H1 (cell line): ENCODE results near the gene ZFTA. TPM values are rescaled to one million over a fixed set of nuclear protein-coding genes. Genes with fewer than 3 reads are reported as not detected.

Source experiments
- CTCF ChIA-PET: fragments of 300-600 bp; sonication (Branson Sonifier 250); formaldehyde crosslinking; loops from one replicate; lab custom pipeline; 2021; ENCODE audit not compliant: partially characterized antibody; lab: Charles Lee
- POLR2A ChIA-PET: fragments of 300-600 bp; sonication (Branson Sonifier 250); formaldehyde crosslinking; loops from one replicate; lab custom pipeline; 2021; ENCODE audit warnings: inconsistent platforms; ENCODE audit not compliant: partially characterized antibody; lab: Charles Lee
- DNase-seq, 2 experiments: peaks; one replicate each; pipeline versions ENCODE4 v3.0.0 to v3.0.0-alpha.2; 2010 to 2022; ENCODE audit warnings: low spot score in 2 of 2, low read depth in 1 of 2, mixed read lengths in 1 of 2
- FAIRE-seq: peaks from 2 replicates; lab custom pipeline; 2011; peaks lifted over from hg19 to GRCh38; lab: Jason Lieb, UNC
- H2AFZ ChIP-seq: 2 replicates; pipeline ENCODE4 v1.8.1; 2012; ENCODE audit warnings: low read length, inconsistent platforms
- H2AK5ac ChIP-seq: 2 replicates; pipeline ENCODE4 v1.6.1; 2013; ENCODE audit warnings: low read depth, low read length
- H2BK120ac ChIP-seq: replicated peaks from 2 replicates; pipeline ENCODE3; 2013; ENCODE audit warnings: low read depth, low read length, inconsistent platforms
- H2BK12ac ChIP-seq: 2 replicates; pipeline ENCODE4 v1.6.1; 2013; ENCODE audit warnings: low read depth, low read length
- H2BK15ac ChIP-seq: 2 replicates; pipeline ENCODE4 v1.6.1; 2013; ENCODE audit warnings: low read length
- H2BK20ac ChIP-seq: 2 replicates; pipeline ENCODE4 v1.6.1; 2013; ENCODE audit warnings: low read length
- H2BK5ac ChIP-seq: 2 replicates; pipeline ENCODE4 v1.6.1; 2013; ENCODE audit warnings: low read depth, low read length
- H3K14ac ChIP-seq: 2 replicates; pipeline ENCODE4 v1.6.1; 2013; ENCODE audit warnings: inconsistent platforms; ENCODE audit not compliant: insufficient read length
- H3K18ac ChIP-seq: 2 replicates; pipeline ENCODE4 v1.6.1; 2013; ENCODE audit warnings: low read length; ENCODE audit errors: extremely low read depth
- H3K23ac ChIP-seq: 2 replicates; pipeline ENCODE4 v1.6.1; 2013; ENCODE audit warnings: inconsistent platforms; ENCODE audit not compliant: insufficient read length
- H3K23me2 ChIP-seq: 2 replicates; pipeline ENCODE4 v1.6.1; 2013; ENCODE audit warnings: low read depth, low read length
- H3K27ac ChIP-seq: 2 replicates; pipeline ENCODE4 v1.6.1; 2011; ENCODE audit warnings: low read depth, low read length, inconsistent platforms
- H3K27me3 ChIP-seq, 4 experiments: replicated peaks in 1 of 4; 1 replicate in 1 of 4; 2 replicates in 3 of 4; pipeline versions ENCODE4 v1.6.1 to v1.8.1; 2011 to 2013; ENCODE audit warnings: low read length in 3 of 4, mild to moderate bottlenecking in 3 of 4, inconsistent platforms in 2 of 4, mixed read lengths in 2 of 4, moderate library complexity in 1 of 4; ENCODE audit not compliant: control insufficient read depth in 3 of 4, insufficient read depth in 3 of 4; ENCODE audit errors: extremely low read depth in 1 of 4
- H3K36me3 ChIP-seq, 4 experiments: 2 replicates each; pipeline versions ENCODE4 v1.6.1 to v1.8.1; 2011 to 2013; ENCODE audit warnings: mild to moderate bottlenecking in 4 of 4, low read length in 3 of 4, moderate library complexity in 2 of 4, control low read depth in 1 of 4, inconsistent platforms in 1 of 4; ENCODE audit not compliant: insufficient read depth in 4 of 4, control insufficient read depth in 2 of 4
- H3K4ac ChIP-seq: replicated peaks from 2 replicates; pipeline ENCODE3; 2013; ENCODE audit warnings: low read length, low read depth, mixed read lengths, inconsistent platforms; ENCODE audit not compliant: insufficient read length
- H3K4me1 ChIP-seq, 4 experiments: replicated peaks in 1 of 4; 1 replicate in 1 of 4; 2 replicates in 3 of 4; pipeline versions ENCODE4 v1.6.1 to v1.8.1; 2011 to 2013; ENCODE audit warnings: low read length in 3 of 4, inconsistent platforms in 2 of 4, mixed read lengths in 1 of 4; ENCODE audit not compliant: insufficient read depth in 4 of 4, control insufficient read depth in 3 of 4
- H3K4me2 ChIP-seq, 2 experiments: 2 replicates each; pipeline versions ENCODE4 v1.6.1 to v1.8.1; 2011 to 2013; ENCODE audit warnings: low read depth in 2 of 2, low read length in 2 of 2, control low read depth in 1 of 2, inconsistent platforms in 1 of 2, mild to moderate bottlenecking in 1 of 2; ENCODE audit not compliant: insufficient read depth in 1 of 2
- H3K4me3 ChIP-seq, 4 experiments: fragments of 200-600, 300-600 bp in 1 of 4; sonication (generic), shearing (Covaris generic), sonication (Bioruptor Twin) in 1 of 4; 2 replicates each; pipeline versions ENCODE4 v1.5.1 to v1.8.1; 2011 to 2016; ENCODE audit warnings: low read length in 4 of 4, low read depth in 3 of 4, control low read depth in 2 of 4, inconsistent platforms in 2 of 4, mild to moderate bottlenecking in 2 of 4, mixed read lengths in 1 of 4, moderate library complexity in 1 of 4; ENCODE audit not compliant: insufficient read depth in 2 of 4; ENCODE audit errors: extremely low read depth in 1 of 4
- H3K56ac ChIP-seq: replicated peaks from 2 replicates; pipeline ENCODE3; 2013; ENCODE audit warnings: low read depth, mild to moderate bottlenecking, mixed read lengths, low read length, inconsistent platforms; ENCODE audit not compliant: insufficient read length
- H3K79me1 ChIP-seq: 2 replicates; pipeline ENCODE4 v1.6.1; 2013; ENCODE audit warnings: low read depth, low read length, control low read depth
- H3K79me2 ChIP-seq, 2 experiments: 2 replicates each; pipeline versions ENCODE4 v1.6.1 to v1.8.1; 2012 to 2013; ENCODE audit warnings: low read length in 2 of 2, mild to moderate bottlenecking in 2 of 2, inconsistent platforms in 1 of 2; ENCODE audit not compliant: insufficient read depth in 2 of 2, control insufficient read depth in 1 of 2
- H3K9ac ChIP-seq, 4 experiments: replicated peaks in 1 of 4; 1 replicate in 1 of 4; 2 replicates in 3 of 4; pipeline versions ENCODE4 v1.6.1 to v1.8.1; 2011 to 2013; ENCODE audit warnings: low read depth in 3 of 4, low read length in 3 of 4, control low read depth in 2 of 4, mild to moderate bottlenecking in 2 of 4, moderate library complexity in 2 of 4, inconsistent platforms in 1 of 4; ENCODE audit errors: extremely low read depth in 1 of 4
- H3K9me3 ChIP-seq, 2 experiments: 2 replicates each; pipeline versions ENCODE4 v1.6.1 to v1.8.1; 2012 to 2013; ENCODE audit warnings: mild to moderate bottlenecking in 2 of 2, moderate library complexity in 2 of 2, control low read depth in 1 of 2, inconsistent platforms in 1 of 2, low read depth in 1 of 2, low read length in 1 of 2, mixed read lengths in 1 of 2; ENCODE audit not compliant: insufficient read depth in 2 of 2
- H4K20me1 ChIP-seq, 2 experiments: replicated peaks in 1 of 2; 2 replicates each; pipeline versions ENCODE3 to v1.8.1; 2011 to 2013; ENCODE audit warnings: inconsistent platforms in 2 of 2, low read length in 2 of 2, mild to moderate bottlenecking in 1 of 2; ENCODE audit not compliant: insufficient read depth in 2 of 2, control insufficient read depth in 1 of 2
- H4K5ac ChIP-seq: 2 replicates; pipeline ENCODE4 v1.6.1; 2013; ENCODE audit warnings: low read length, low read depth, mixed read lengths, inconsistent platforms; ENCODE audit not compliant: insufficient read length
- H4K8ac ChIP-seq: 2 replicates; pipeline ENCODE4 v1.8.0; 2013; ENCODE audit warnings: mild to moderate bottlenecking, moderate library complexity, low read length, inconsistent platforms; ENCODE audit not compliant: insufficient read depth; ENCODE audit errors: extremely low read depth
- H4K91ac ChIP-seq: replicated peaks from 2 replicates; pipeline ENCODE3; 2013; ENCODE audit warnings: low read length, mixed read lengths, inconsistent platforms; ENCODE audit not compliant: insufficient read length
- ATF3 ChIP-seq: IDR thresholded peaks from 2 replicates; pipeline ENCODE4 v1.6.1; 2011; ENCODE audit warnings: low read depth, mild to moderate bottlenecking, low read length; ENCODE audit not compliant: insufficient read depth
- BACH1 ChIP-seq: IDR thresholded peaks from 2 replicates; pipeline ENCODE4 v1.6.1; 2012; ENCODE audit warnings: low read length, improper control_type of control experiment
- EP300 ChIP-seq, 2 experiments: IDR thresholded peaks; 1 replicate in 1 of 2; 2 replicates in 1 of 2; pipeline ENCODE4 v1.6.1; 2011 to 2012; ENCODE audit warnings: low read depth in 2 of 2, low read length in 2 of 2, mild to moderate bottlenecking in 2 of 2, borderline replicate concordance in 1 of 2, inconsistent platforms in 1 of 2, moderate library complexity in 1 of 2
- KDM1A ChIP-seq: fragments of 200-600, 300-600 bp; sonication (generic); IDR thresholded peaks from 2 replicates; pipeline ENCODE4 v1.7.1; 2016; ENCODE audit warnings: mild to moderate bottlenecking, low read length, borderline replicate concordance
- RBBP5 ChIP-seq: IDR thresholded peaks from 2 replicates; pipeline ENCODE4 v1.7.1; 2012; ENCODE audit warnings: low read depth, mild to moderate bottlenecking, inconsistent platforms, low read length, moderate library complexity, borderline replicate concordance
- SAP30 ChIP-seq: fragments of 300-600 bp; sonication (generic); IDR thresholded peaks from 2 replicates; pipeline ENCODE4 v1.7.1; 2012; ENCODE audit warnings: low read length, moderate library complexity, mild to moderate bottlenecking, inconsistent platforms; ENCODE audit not compliant: insufficient read depth, insufficient replicate concordance
- SIN3A ChIP-seq, 2 experiments: IDR thresholded peaks in 1 of 2; conservative IDR thresholded peaks in 1 of 2; 2 replicates each; pipeline ENCODE4 v1.6.1; 2011 to 2012; ENCODE audit warnings: low read length in 2 of 2, improper control_type of control experiment in 1 of 2, low read depth in 1 of 2, mild to moderate bottlenecking in 1 of 2
- TAF1 ChIP-seq: IDR thresholded peaks from 2 replicates; pipeline ENCODE4 v1.6.1; 2011; ENCODE audit warnings: mild to moderate bottlenecking, low read depth, low read length
- WGBS, 2 experiments: shearing (Covaris generic) in 1 of 2; methylation state at CpG; one replicate each; pipeline versions ENCODE4 v1.1.6 to v1.1.7; 2013 to 2015; ENCODE audit warnings: low lambda C conversion rate in 2 of 2, mixed read lengths in 2 of 2, inconsistent platforms in 1 of 2, low coverage in 1 of 2, missing lambda C conversion rate in 1 of 2; ENCODE audit not compliant: insufficient replicate concordance in 2 of 2, insufficient coverage in 1 of 2, insufficient read length in 1 of 2; ENCODE audit errors: extremely low coverage in 1 of 2, missing lambda C conversion rate in 1 of 2; 5-methylcytosine and 5-hydroxymethylcytosine counted together
- polyA plus RNA-seq, 7 experiments: library from polyadenylated mRNA; depleted of rRNA in 3 of 7; stranded (reverse) in 5 of 7; unstranded in 2 of 7; fragments of >200 nt in 5 of 7; fragments of 200-250 nt in 2 of 7; gene quantifications; 1 replicate in 5 of 7; 2 replicates in 1 of 7; 4 replicates in 1 of 7; pipeline versions ENCODE4 v1.2.1 to v1.2.3, GENCODE V29; 2011 to 2013; ENCODE audit warnings: missing spikeins in 2 of 7, mixed read lengths in 2 of 7
- total RNA-seq: library from RNA; stranded (reverse); fragmentation: NEBNext Ultra II Directional; extraction: Animal tissue kit (Norgen Biotek cat#: 25700); gene quantifications from 2 replicates; pipeline ENCODE4 v1.2.1, GENCODE V29; 2021

Gene ZFTA
- total and polyA plus RNA-seq, 2 of the 8 experiments (the other 6 are each of a cell fraction or from before 2014, with no cell fraction given), result 9.5 to 34.0 TPM

- POLR2A ChIA-PET, result interaction anchor here (0.5 to 2.6 kb wide), 21 partner anchors 9 to 272 kb away, joined by 3 to 14 read pairs (median 4); partner anchors contain the start of genes ATL3, RCOR2 and RTN3
- Histone ChIP-seq H4K20me1 (peaks cover 21% of the 10 kb centered on the region in 2 experiments), H3K79me1 (peaks cover 7% of the 10 kb centered on the region; the same call in 1 of the 2 replicates), H3K56ac (peak overlapping the region; percentile 94), H3K79me2 (peaks cover 0 to 44% of the 10 kb centered on the region in 2 experiments; a peak in 2 of 4 replicates), H3K23ac (no peak overlapping the region), H2BK12ac (no peak overlapping the region), H4K91ac (no peak overlapping the region), H3K23me2 (peaks cover 4% of the 10 kb centered on the region; the same call in 1 of the 2 replicates), H3K9me3 (no peaks in the 10 kb centered on the region), H3K27ac (peak overlapping the region; percentile 78; the same call in 1 of the 2 replicates), H3K9ac (peak overlapping the region; percentile 54 to 91 (median 80)), H2BK15ac (no peak overlapping the region), H2BK5ac (peak overlapping the region; percentile 12; the same call in 1 of the 2 replicates), H3K4me2 (peak overlapping the region; percentile 78 to 93), H3K18ac (peak overlapping the region; percentile 97; the same call in 1 of the 2 replicates), H3K14ac (no peak overlapping the region), H3K4me1 (peaks cover 4 to 39% (median 27%) of the 10 kb centered on the region in 4 experiments), H4K5ac (peak overlapping the region; percentile 77), H3K27me3 (no peaks in the 10 kb centered on the region), H2BK120ac (no peak overlapping the region), H2BK20ac (no peak overlapping the region), H2AK5ac (no peak overlapping the region), H4K8ac (peak overlapping the region; percentile 63; the same call in 1 of the 2 replicates), H3K4ac (peak overlapping the region; percentile 57), H2AFZ (no peak overlapping the region), H3K36me3 (peaks cover 0 to 32% (median 1%) of the 10 kb centered on the region in 4 experiments; a peak in 3 of 8 replicates), H3K4me3 (peak overlapping the region; percentile 84 to 96 (median 88))
- DNase-seq (peak; percentile 82 to 87), FAIRE-seq (peak; percentile 28)
- WGBS, 2 experiments, result 3% methylated on average over 31 of the region's 34 CpGs; no CpG with 5 or more reads in 1 of the 2 experiments
- CTCF ChIA-PET, result interaction anchor here (1.1 to 1.5 kb wide), 2 partner anchors 49 to 75 kb away, joined by 4 to 5 read pairs; no protein-coding TSS in a partner anchor
- TF ChIP-seq EP300 (IDR thresholded peaks at IDR 0.05; ENCODE audit: borderline replicate concordance in 1 of 2, low read depth in 2 of 2, low read length in 2 of 2) (0 out of 3 replicates have a peak, but pooled peaks of 1 of the 2 experiments have one; percentile 48), RBBP5 (0 out of 2 replicates have a peak, but pooled peaks have one; percentile 41), KDM1A (no peak), BACH1 (no peak), ATF3 (no peak), TAF1 (peak; percentile 64), SIN3A (conservative IDR thresholded peaks at IDR 0.05 in 1 of 2, IDR thresholded peaks at IDR 0.05 in 1 of 2; ENCODE audit: low read depth in 1 of 2, low read length in 2 of 2) (peak in 1 of 2 experiments; percentile 79; a peak in 2 of 4 replicates), SAP30 (peak; percentile 23)
Observed at GRCh38 chr11:63761931-63762653, 6.5 kb downstream of the ZFTA start.
